Activated T-cell treated with anti-CD3 and anti-CD28 coated beads, Interleukin-2, amount 50 U/mL, for 48 hours (primary cell): Measurements from ENCODE around the gene ARHGAP22.

ENCODE experiments used
- DNase-seq, 2 experiments: peaks; one replicate each; pipeline ENCODE4 v3.0.0-alpha.2; 2020

ARHGAP22 gene

GRCh38 chr10:48549236-48549635, 55.6 kb downstream of the ARHGAP22 start:
- no peak for DNase-seq

GRCh38 chr10:48548531-48549135, 56.2 kb downstream of the ARHGAP22 start:
- no peak for DNase-seq

GRCh38 chr10:48547981-48548380, 56.9 kb downstream of the ARHGAP22 start:
- DNase-seq, result no peak

- DNase-seq, result no peak
These were observed 57.6 kb downstream of the ARHGAP22 start for GRCh38 chr10:48547061-48547895.

GRCh38 chr10:48545462-48546145, 59.3 kb downstream of the ARHGAP22 start:
- DNase-seq, result no peak

- no peak for DNase-seq
These were observed 61.6 kb downstream of the ARHGAP22 start for GRCh38 chr10:48543182-48543844.

GRCh38 chr10:48542471-48543181, 62.2 kb downstream of the ARHGAP22 start:
- no peak for DNase-seq

- no peak for DNase-seq
These were observed 63.6 kb downstream of the ARHGAP22 start for GRCh38 chr10:48541144-48541795.

GRCh38 chr10:48538611-48539010, 66.3 kb downstream of the ARHGAP22 start:
- DNase-seq, result no peak

- no peak for DNase-seq
These were observed 67.7 kb downstream of the ARHGAP22 start for GRCh38 chr10:48536916-48537890.

- DNase-seq, result no peak
These were observed 68.7 kb downstream of the ARHGAP22 start for GRCh38 chr10:48536156-48536500.

GRCh38 chr10:48535416-48536155, 69.3 kb downstream of the ARHGAP22 start:
- DNase-seq, result no peak

GRCh38 chr10:48533951-48534720, 70.7 kb downstream of the ARHGAP22 start:
- no peak for DNase-seq

GRCh38 chr10:48533540-48533939, 71.3 kb downstream of the ARHGAP22 start:
- no peak for DNase-seq

- DNase-seq, result no peak
These were observed 73.4 kb downstream of the ARHGAP22 start for GRCh38 chr10:48531486-48531885.

GRCh38 chr10:48529331-48529730, 75.5 kb downstream of the ARHGAP22 start:
- DNase-seq, result no peak

- DNase-seq, result no peak
These were observed 77.1 kb downstream of the ARHGAP22 start for GRCh38 chr10:48527756-48528155.

- no peak for DNase-seq
These were observed 77.9 kb downstream of the ARHGAP22 start for GRCh38 chr10:48526846-48527505.
